HG02678 (cell line): ENCODE results near the gene PGBD1.

Experiments
- ATAC-seq: cut with Tn5 transposase; IDR thresholded peaks from one replicate; pipeline ENCODE4 v1.9.1; 2021; ENCODE audit warnings: mild to moderate bottlenecking, moderate library complexity; ENCODE audit not compliant: unreplicated experiment

PGBD1 gene

GRCh38 chr6:28281288-28282064, at the start of gene PGBD1:
TSS of gene PGBD1 (plus strand) at chr6:28281572. CDS start at chr6:28283814, 2,242 bp downstream.
- ATAC-seq: peak; percentile 88

- no peak for ATAC-seq
Measured at GRCh38 chr6:28232785-28233184, 48.6 kb upstream of the PGBD1 start.

DNA sequence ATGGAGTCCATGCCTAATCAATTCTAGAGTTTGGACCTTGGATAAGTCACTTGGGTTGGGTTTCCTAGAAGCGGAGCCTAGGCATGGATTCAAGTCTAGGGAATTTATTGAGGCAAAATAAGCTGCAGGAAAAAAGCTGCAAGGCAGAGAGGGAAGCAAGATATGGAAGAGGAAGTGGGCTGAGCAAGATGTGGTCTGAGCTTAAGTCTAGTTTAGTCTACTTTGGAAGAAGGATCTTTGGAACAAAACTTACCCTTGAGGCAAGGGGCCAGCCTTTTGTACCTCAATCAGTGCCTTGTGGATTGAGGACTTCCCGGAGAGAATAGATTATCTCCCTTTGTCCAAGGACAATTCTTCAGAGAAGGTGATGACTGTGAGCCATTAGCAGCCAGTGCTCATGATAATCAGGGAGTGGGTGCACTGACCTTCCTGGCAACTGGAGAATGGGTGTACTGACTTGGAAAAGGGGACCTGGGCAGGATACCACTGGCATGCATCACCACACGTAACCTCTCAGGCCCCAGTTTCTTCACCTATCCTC, 45.4 kb upstream of the PGBD1 start:
- ATAC-seq: no peak

DNA sequence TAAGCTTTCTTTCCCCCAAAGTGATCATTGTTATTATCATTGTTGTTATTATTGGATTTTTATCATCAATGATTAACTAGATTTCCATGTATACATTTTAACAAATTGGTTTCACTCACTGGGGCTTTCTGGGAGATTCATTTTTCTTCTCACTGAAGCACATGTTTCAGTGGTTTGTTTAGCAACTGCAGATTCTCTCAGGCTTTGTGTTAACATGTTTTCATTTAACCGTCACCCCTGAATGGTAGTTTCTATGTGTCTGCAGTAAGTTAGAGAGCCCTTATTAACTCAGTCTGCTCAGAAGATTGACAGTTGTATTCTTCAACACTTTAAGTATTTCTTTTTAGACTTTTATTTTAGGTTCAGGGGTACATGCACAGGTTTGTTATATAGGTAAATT, 41.7 kb upstream of the PGBD1 start:
- peak; percentile 58 for ATAC-seq

GRCh38 chr6:28240471-28240870, 40.9 kb upstream of the PGBD1 start:
- no peak for ATAC-seq

DNA sequence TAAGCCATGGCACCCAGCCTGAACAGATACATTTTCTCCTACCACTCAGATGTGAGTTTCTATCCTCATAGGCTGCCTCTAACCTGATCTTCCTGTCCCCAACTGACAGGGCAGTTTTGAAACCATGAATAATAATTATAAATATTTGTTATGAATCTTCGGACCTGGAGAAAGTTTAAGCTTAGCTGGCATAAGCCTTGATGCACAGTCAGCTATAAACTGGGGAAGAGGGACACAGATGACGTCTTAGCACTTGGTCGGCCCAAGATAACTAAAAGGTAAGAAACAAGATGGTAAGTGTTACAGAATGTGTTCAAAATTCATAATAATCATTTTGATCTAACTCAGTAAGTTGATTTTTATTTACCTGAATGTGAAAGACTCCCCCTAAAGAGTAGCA, 37.4 kb upstream of the PGBD1 start:
- no peak for ATAC-seq

GRCh38 chr6:28245206-28245941, 36.0 kb upstream of the PGBD1 start:
- no peak for ATAC-seq

- ATAC-seq: no peak
Measured at GRCh38 chr6:28248916-28249315, 32.5 kb upstream of the PGBD1 start.

DNA sequence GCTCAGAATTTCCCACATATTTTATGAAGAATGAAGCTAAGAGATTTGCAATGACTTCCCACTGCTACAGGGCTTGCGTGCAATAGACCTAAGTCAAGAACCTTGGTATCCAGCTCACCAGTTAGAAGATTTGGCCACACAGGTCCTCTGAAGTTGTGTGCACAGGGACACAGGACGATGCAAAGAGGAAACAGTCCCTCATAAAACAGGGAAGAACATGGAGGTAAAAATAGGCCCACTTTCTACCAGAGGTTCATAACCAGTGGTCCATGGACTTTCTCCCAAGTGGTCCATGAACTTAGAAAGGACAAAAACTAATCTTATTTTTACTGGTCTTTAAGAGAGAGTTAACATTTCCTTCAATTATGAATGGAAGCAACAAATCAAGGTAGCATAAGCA, 30.6 kb upstream of the PGBD1 start:
- ATAC-seq: no peak

DNA sequence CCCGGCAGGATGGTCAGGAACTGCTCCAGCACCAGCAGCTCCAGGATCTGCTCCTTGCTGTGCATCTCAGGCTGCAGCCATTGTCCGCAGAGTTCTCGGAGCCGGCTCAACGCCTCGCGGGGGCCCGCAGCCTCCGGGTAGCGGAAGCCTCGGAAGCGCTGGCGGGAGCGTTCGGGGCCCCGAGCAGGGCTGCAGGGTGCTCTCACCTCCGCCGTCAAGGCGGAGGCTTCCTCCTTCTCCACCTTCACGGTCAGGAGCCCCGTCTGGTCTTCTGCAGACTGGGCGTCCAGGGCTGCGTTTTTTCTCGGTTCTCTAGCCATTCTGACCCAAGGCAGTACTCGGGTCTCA, 29.7 kb upstream of the PGBD1 start:
- ATAC-seq: peak; percentile 46

DNA sequence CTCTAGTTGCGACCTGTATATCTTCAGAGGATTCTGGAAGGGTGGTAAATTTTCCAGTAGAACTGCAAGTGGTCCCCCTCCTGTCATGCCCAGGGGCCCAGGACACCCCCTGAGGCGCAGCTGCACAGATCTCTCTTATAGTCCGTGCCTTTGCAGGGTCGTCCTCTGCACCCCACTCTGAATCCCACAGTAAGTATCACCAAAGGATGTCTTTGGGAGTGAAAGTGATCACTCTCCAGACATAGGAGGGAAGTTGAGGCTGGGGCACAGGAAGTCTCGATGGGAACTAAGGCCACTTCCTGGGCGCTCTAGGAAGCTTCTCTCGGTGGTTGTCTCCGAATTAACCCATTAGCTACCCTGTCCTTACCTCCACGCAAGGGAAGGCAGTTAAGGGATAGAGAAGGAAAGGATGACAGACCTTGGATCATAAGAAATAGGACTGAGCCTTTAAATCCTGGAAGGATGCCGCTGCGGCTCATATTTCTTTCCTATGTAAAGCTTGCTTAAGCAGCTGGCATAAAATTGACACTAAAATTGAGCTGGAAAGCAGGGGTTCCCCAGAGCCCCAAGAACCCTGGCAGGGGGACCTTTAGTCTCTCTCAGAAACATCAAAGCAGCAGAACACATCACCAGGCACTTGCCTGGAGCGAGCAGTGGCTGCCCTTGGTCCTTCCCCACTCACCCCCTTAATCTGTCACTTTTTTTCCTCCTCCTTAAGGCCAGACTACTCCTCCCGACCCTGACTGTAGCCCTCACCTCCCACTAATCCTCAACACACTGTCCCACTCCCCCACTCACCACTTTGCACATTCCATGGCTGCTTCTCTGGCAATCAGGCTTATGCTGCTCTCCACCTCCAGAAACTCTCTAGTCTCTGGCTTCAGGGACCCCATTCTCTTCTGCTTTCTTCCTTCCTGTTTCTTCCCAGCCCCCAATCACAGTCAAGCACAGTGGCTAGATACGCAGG, 29.1 kb upstream of the PGBD1 start, which contains the start of gene ZKSCAN4:
Gene ZKSCAN4 (minus strand): TSS at position 261 of the 967 bp plus-strand sequence. CDS start 289 bp downstream, outside the sequence.
- peak; percentile 86 for ATAC-seq

GRCh38 chr6:28254121-28254519, 27.3 kb upstream of the PGBD1 start:
- ATAC-seq: no peak

GRCh38 chr6:28257042-28257441, 24.3 kb upstream of the PGBD1 start:
- ATAC-seq: no peak

DNA sequence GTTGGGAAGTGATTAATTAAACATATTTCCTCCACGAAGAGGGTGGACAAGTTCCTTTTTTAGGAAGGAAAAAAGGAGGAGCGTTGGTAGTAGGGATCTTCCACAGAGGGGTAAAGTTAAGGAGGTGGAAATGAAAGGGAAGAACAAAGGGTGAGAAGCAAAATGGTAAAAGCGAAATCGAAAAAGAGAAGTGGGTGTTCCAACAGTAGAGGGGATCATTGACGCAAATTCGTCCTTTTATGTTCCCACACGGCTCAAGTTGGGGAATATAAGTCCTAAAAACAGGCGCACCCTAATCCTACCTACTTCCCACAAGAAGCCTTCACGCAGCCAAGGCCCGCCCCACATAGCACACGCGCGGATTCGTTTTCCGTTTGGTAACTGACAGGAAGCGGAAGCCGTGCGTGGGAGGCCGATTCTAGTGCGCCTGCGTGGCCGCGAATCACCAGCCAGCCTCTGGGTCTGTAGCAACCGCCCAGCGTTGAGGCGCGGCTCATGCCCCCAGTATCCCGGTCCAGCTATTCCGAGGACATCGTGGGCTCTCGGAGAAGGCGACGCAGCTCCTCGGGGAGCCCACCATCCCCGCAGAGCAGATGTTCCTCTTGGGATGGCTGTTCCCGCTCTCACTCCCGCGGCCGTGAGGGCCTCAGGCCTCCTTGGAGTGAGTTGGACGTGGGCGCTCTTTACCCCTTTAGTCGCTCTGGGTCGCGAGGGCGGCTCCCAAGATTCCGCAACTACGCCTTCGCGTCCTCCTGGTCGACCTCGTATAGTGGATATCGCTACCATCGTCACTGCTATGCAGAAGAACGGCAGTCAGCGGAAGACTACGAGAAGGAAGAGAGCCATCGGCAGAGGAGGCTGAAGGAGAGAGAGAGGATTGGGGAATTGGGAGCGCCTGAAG, 22.2 kb upstream of the PGBD1 start, which contains the start of gene NKAPL:
Gene NKAPL (plus strand): TSS at position 421 of the 901 bp plus-strand sequence. CDS start 75 bp downstream, at position 496.
- ATAC-seq: no peak

DNA sequence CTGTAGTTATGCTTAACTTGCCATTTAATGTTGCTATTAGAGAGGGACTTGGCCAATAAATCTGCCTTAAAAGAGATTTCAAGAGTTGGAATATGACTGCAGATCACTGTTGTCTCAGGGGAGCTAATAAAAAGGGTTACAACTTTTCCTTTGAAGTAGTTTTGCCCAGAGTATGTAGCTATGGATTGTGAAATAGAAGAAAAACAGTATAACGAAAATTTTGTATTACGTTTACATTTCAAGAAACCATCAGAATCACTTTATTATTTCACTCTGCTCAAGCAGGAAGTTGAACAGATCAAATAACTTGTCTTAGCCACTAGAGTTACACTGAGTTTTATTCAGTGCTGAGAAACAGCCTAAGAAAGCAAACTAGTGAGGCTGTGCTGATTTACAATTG, 17.4 kb upstream of the PGBD1 start:
- no peak for ATAC-seq

DNA sequence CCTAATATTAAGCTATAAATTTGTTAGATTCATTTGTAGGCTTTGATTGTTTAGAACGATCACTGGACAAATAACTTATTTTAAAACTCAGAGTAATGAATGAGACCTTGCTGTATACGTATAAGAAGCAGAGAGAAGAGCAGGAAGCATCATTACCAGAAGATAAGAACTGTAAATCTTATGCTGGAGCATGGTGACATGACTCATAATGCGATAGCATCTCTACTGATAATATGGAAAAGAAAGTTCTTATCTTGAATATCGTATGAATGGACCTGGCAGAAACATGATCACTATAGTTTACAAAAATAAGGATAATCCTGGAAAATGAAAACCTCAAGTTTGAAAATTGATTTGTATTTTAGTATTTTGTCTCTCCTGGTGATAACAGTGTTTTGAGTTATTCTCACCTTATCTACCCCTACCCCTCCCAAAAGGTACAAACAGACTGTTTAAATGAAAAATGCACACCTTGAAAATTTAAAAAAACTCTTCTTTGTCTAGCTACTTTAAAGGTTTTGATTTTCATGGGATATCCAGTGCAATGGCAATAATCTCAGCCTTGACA, 16.5 kb upstream of the PGBD1 start:
- no peak for ATAC-seq

GRCh38 chr6:28266563-28266961, 14.8 kb upstream of the PGBD1 start:
- no peak for ATAC-seq

GRCh38 chr6:28266962-28267694, 14.2 kb upstream of the PGBD1 start, which contains the start of gene ZSCAN26:
TSS of gene ZSCAN26 (plus strand) at chr6:28267143. CDS start at chr6:28271920, 4,777 bp downstream.
- ATAC-seq: peak; percentile 89

DNA sequence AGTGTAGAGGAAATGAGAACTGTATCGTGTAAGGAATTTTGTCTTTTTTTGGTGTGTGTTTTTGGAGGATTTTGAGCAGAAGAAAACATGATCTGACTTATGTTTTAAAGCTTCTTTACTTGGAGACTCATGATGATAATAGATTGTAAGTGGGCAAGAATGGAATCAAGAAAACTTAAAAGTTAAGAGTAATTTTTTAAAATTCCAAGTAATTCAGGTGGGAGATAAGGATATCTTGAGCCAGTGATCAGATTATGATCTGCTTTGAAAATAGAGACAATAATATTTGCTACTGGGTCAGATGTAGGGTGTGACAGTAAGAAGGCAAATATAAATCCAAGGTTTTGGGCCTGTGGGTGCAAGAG, 13.7 kb upstream of the PGBD1 start:
- ATAC-seq: no peak
